GM12878 (cell line): Measurements from ENCODE around the gene PLAAT3. TPM values are rescaled to one million over a fixed set of nuclear protein-coding genes. Genes with fewer than 3 reads are reported as not detected.

ENCODE experiments used
- ATAC-seq: fragments of 200-7000 bp; cut with Tn5 transposase; 3 replicates; pipeline ENCODE4 v1.9.1; 2020; ENCODE audit warnings: mild to moderate bottlenecking, moderate library complexity
- BruUV-seq: library from RNA; stranded (reverse); fragments of 400-500 nt; replicated peaks from 2 replicates; lab custom pipeline; 2021; lab: Mats Ljungman, UMichigan
- CTCF ChIA-PET: fragments of 300-600 bp; sonication (Branson Sonifier 250); formaldehyde crosslinking; extraction: SDS; loops from one replicate; lab custom pipeline; 2021; ENCODE audit warnings: inconsistent platforms; lab: Yijun Ruan, JAX
- POLR2A ChIA-PET: fragments of 350-600 bp; formaldehyde crosslinking; extraction: SDS; loops from one replicate; lab custom pipeline; 2021; ENCODE audit warnings: inconsistent platforms; lab: Charles Lee
- RAD21 ChIA-PET: fragments of 300-600 bp; sonication (Branson Sonifier 250); formaldehyde crosslinking; loops from one replicate; lab custom pipeline; 2023; ENCODE audit warnings: antibody characterized with exemption; ENCODE audit not compliant: unreplicated experiment; lab: Charles Lee
- SMC1A ChIA-PET: fragments of 300-600 bp; sonication (Branson Sonifier 250); formaldehyde crosslinking; loops from one replicate; lab custom pipeline; 2023; ENCODE audit not compliant: unreplicated experiment, uncharacterized antibody; lab: Charles Lee
- DNase-seq: peaks from one replicate; pipeline ENCODE4 v3.0.0-alpha.2; 2011; ENCODE audit warnings: low read depth, low spot score
- FAIRE-seq: peaks from 3 replicates; lab custom pipeline; 2011; peaks lifted over from hg19 to GRCh38; lab: Jason Lieb, UNC
- H2AFZ ChIP-seq: 2 replicates; pipeline ENCODE4 v1.6.0; 2011; ENCODE audit warnings: low read depth, low read length, control low read depth; ENCODE audit not compliant: control insufficient read depth
- H3K27ac ChIP-seq: 2 replicates; pipeline ENCODE4 v1.5.1; 2011; ENCODE audit warnings: control low read depth; ENCODE audit not compliant: control insufficient read depth, insufficient read depth
- H3K27me3 ChIP-seq, 2 experiments: replicated peaks in 1 of 2; 2 replicates each; pipeline versions ENCODE4 v1.6.0 to v1.6.1; 2011; ENCODE audit warnings: low read length in 1 of 2; ENCODE audit not compliant: control insufficient read depth in 2 of 2, insufficient read depth in 2 of 2
- H3K36me3 ChIP-seq, 2 experiments: 2 replicates each; pipeline ENCODE4 v1.5.1; 2011; ENCODE audit warnings: low read length in 1 of 2; ENCODE audit not compliant: control insufficient read depth in 2 of 2, insufficient read depth in 2 of 2
- H3K4me1 ChIP-seq: 2 replicates; pipeline ENCODE4 v1.6.1; 2011; ENCODE audit warnings: mild to moderate bottlenecking, low read length, moderate library complexity, mixed read lengths; ENCODE audit not compliant: control insufficient read depth, insufficient read depth
- H3K4me2 ChIP-seq: 2 replicates; pipeline ENCODE4 v1.6.0; 2011; ENCODE audit warnings: control low read depth; ENCODE audit not compliant: control insufficient read depth, insufficient read depth
- H3K4me3 ChIP-seq: fragments of 200-600 bp; sonication (generic); 2 replicates; pipeline ENCODE4 v1.5.1; 2016
- H3K79me2 ChIP-seq: 2 replicates; pipeline ENCODE4 v1.6.0; 2011; ENCODE audit warnings: low read length; ENCODE audit not compliant: control insufficient read depth, insufficient read depth
- H3K9ac ChIP-seq: 2 replicates; pipeline ENCODE4 v1.8.0; 2011; ENCODE audit warnings: low read length, control low read depth, mixed read lengths; ENCODE audit not compliant: control insufficient read depth, insufficient read depth
- H3K9me3 ChIP-seq: replicated peaks from 3 replicates; pipeline ENCODE4 v1.5.1; 2011; ENCODE audit warnings: mild to moderate bottlenecking, low read length; ENCODE audit not compliant: control insufficient read depth, insufficient read depth
- H4K20me1 ChIP-seq: 2 replicates; pipeline ENCODE4 v1.6.0; 2011; ENCODE audit not compliant: control insufficient read depth, insufficient read depth
- CHD1 ChIP-seq: IDR thresholded peaks from 2 replicates; pipeline ENCODE4 v1.6.1; 2012; ENCODE audit warnings: low read depth, low read length, improper control_type of control experiment
- CHD2 ChIP-seq: IDR thresholded peaks from 2 replicates; pipeline ENCODE4 v1.6.1; 2011; ENCODE audit warnings: low read depth, low read length, improper control_type of control experiment, borderline replicate concordance
- DPF2 ChIP-seq: fragments of 450-650 bp; IDR thresholded peaks from 2 replicates; pipeline ENCODE4 v1.6.1; 2017; ENCODE audit warnings: mild to moderate bottlenecking
- FOXK2 ChIP-seq: fragments of 450-650 bp; IDR thresholded peaks from 2 replicates; pipeline ENCODE4 v1.6.1; 2017; ENCODE audit warnings: mild to moderate bottlenecking, moderate library complexity
- JUNB ChIP-seq: IDR thresholded peaks from 2 replicates; pipeline ENCODE4 v1.6.1; 2016; ENCODE audit warnings: antibody characterized with exemption, mild to moderate bottlenecking
- KLF5 ChIP-seq: fragments of 450-650 bp; IDR thresholded peaks from 2 replicates; pipeline ENCODE4 v1.6.1; 2014; ENCODE audit warnings: mild to moderate bottlenecking; ENCODE audit not compliant: partially characterized antibody
- RBBP5 ChIP-seq: fragments of 200-600 bp; sonication (generic); conservative IDR thresholded peaks from 2 replicates; pipeline ENCODE4 v1.6.1; 2016
- SUPT20H ChIP-seq: IDR thresholded peaks from 2 replicates; pipeline ENCODE4 v1.6.1; 2011; ENCODE audit warnings: low read depth, mild to moderate bottlenecking, low read length, moderate library complexity, borderline replicate concordance; ENCODE audit not compliant: control insufficient read depth
- TCF3 ChIP-seq: IDR thresholded peaks from 2 replicates; pipeline ENCODE4 v1.6.1; 2012; ENCODE audit warnings: low read depth, mild to moderate bottlenecking, low read length, borderline replicate concordance; ENCODE audit not compliant: insufficient read depth
- ZNF217 ChIP-seq: fragments of 450-650 bp; IDR thresholded peaks from 2 replicates; pipeline ENCODE4 v1.6.1; 2017; ENCODE audit warnings: antibody characterized with exemption, mild to moderate bottlenecking
- WGBS: methylation state at CpG from one replicate; pipeline ENCODE4 v1.1.6; 2016; ENCODE audit warnings: low lambda C conversion rate; ENCODE audit not compliant: insufficient replicate concordance, insufficient coverage; ENCODE audit errors: missing lambda C conversion rate; 5-methylcytosine and 5-hydroxymethylcytosine counted together
- in situ Hi-C: fragments of 300-500 bp; cut with MboI; formaldehyde crosslinking; loops from 9 replicates; pipeline ENCODE4 v1.14.3; 2018; ENCODE audit warnings: mixed read lengths
- intact Hi-C: fragments of 100-400 bp; cut with micrococcal nuclease; formaldehyde crosslinking; loops from one replicate; pipeline ENCODE4 v1.14.2; 2022; ENCODE audit not compliant: unreplicated experiment
- polyA plus RNA-seq, 11 experiments: library from polyadenylated mRNA; depleted of rRNA in 4 of 11; unstranded in 6 of 11; stranded (reverse) in 5 of 11; fragments of >200 nt; fragmentation: Nextera tagmentation in 4 of 11; fragmentation: Illumina TruSeq in 1 of 11; extraction: Ambion mirVana in 4 of 11; extraction: Trizol in 1 of 11; gene quantifications; 1 replicate in 1 of 11; 2 replicates in 10 of 11; pipeline versions ENCODE4 v1.2.1 to v1.2.3, GENCODE V29; 2011 to 2016; ENCODE audit warnings: inconsistent platforms in 2 of 11, missing spikeins in 2 of 11, low read depth in 1 of 11
- total RNA-seq, 4 experiments: library from RNA; depleted of rRNA in 3 of 4; stranded (reverse); fragments of >200 nt in 3 of 4; fragmentation: Illumina TruSeq in 1 of 4; extraction: Trizol in 1 of 4; gene quantifications; 2 replicates each; pipeline versions ENCODE4 v1.2.1 to v1.2.3, GENCODE V29; 2013 to 2021
- TF ChIP-seq, protein P1 (sequence below): fragments of 450-650 bp; formaldehyde crosslinking; IDR thresholded peaks from 2 replicates; pipeline ENCODE4 v1.5.0; 2022; ENCODE audit warnings: mild to moderate bottlenecking, missing genetic modification characterization

PLAAT3 gene
- total and polyA plus RNA-seq, 10 of the 15 experiments (the other 5 are each of a cell fraction or from before 2014, with no cell fraction given), result 4.8 to 37.0 (median 14.8) TPM

DNA sequence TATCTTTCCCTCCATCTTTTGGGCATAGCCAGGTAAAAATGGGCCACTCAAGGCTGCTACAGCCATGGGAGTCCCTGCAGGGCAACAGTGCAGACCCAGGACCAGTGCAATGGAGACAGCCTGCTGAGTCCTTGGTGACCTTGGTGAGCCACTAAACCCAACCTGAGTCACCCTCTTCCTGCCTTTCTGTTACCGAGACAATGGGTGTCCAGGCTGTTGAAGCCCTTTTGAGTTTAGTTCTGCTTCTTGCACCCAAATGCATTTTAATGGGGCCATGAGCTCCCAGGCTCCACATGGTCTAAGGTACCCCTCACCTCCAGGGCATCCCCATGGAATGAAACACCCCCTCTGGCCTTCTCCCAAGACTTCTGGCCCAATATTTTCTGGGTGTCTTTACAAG is 78.5 kb downstream of the PLAAT3 start:
- intact Hi-C loops (loop anchor here (1.0 kb wide), 1 partner anchor 32 kb away; no protein-coding TSS in a partner anchor), in situ Hi-C loops (no loop called here)
- ATAC-seq (peak; percentile 19), FAIRE-seq (no peak), DNase-seq (no peak)
- no peak overlapping the region for H3K27ac ChIP-seq
- H3K4me2 ChIP-seq, result no peak overlapping the region; the same call in 1 of the 2 replicates
- no TSS peak for BruUV-seq
- no peaks in the 10 kb centered on the region for H3K79me2 ChIP-seq
- H3K9ac ChIP-seq, result no peak overlapping the region
- peaks cover 34% of the 10 kb centered on the region for H3K4me1 ChIP-seq
- SMC1A ChIA-PET, result interaction anchor here (0.7 to 3.7 kb wide), 7 partner anchors 16 to 56 kb away, joined by 3 to 12 read pairs (median 4); no protein-coding TSS in a partner anchor
- WGBS, result 42% methylated on average over 1 of the region's 1 CpG
- no peaks in the 10 kb centered on the region for H3K36me3 ChIP-seq
- RAD21 ChIA-PET, result interaction anchor here (0.6 to 1.9 kb wide), 3 partner anchors 28 to 107 kb away, joined by 4 to 7 read pairs (median 4); no protein-coding TSS in a partner anchor
- CTCF ChIA-PET, result interaction anchor here (0.7 to 1.2 kb wide), 2 partner anchors 47 to 167 kb away, joined by 3 to 4 read pairs; no protein-coding TSS in a partner anchor
- no peak for TF ChIP-seq KLF5
- TF ChIP-seq ZNF217, result no peak
- no peak for TF ChIP-seq JUNB
- TF ChIP-seq FOXK2, result no peak
- no peak for TF ChIP-seq DPF2
- TF ChIP-seq TCF3, result no peak
- no peak for TF ChIP-seq CHD2
- TF ChIP-seq, protein P1, sequence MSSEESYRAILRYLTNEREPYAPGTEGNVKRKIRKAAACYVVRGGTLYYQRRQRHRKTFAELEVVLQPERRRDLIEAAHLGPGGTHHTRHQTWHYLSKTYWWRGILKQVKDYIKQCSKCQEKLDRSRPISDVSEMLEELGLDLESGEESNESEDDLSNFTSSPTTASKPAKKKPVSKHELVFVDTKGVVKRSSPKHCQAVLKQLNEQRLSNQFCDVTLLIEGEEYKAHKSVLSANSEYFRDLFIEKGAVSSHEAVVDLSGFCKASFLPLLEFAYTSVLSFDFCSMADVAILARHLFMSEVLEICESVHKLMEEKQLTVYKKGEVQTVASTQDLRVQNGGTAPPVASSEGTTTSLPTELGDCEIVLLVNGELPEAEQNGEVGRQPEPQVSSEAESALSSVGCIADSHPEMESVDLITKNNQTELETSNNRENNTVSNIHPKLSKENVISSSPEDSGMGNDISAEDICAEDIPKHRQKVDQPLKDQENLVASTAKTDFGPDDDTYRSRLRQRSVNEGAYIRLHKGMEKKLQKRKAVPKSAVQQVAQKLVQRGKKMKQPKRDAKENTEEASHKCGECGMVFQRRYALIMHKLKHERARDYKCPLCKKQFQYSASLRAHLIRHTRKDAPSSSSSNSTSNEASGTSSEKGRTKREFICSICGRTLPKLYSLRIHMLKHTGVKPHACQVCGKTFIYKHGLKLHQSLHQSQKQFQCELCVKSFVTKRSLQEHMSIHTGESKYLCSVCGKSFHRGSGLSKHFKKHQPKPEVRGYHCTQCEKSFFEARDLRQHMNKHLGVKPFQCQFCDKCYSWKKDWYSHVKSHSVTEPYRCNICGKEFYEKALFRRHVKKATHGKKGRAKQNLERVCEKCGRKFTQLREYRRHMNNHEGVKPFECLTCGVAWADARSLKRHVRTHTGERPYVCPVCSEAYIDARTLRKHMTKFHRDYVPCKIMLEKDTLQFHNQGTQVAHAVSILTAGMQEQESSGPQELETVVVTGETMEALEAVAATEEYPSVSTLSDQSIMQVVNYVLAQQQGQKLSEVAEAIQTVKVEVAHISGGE, result no peak
- TF ChIP-seq RBBP5, result no peak
- no peak for TF ChIP-seq SUPT20H
- TF ChIP-seq CHD1, result no peak
- H3K4me3 ChIP-seq, result no peak overlapping the region
- H3K27me3 ChIP-seq, result no peaks in the 10 kb centered on the region
- POLR2A ChIA-PET, result interaction anchor here (0.8 to 2.1 kb wide), 2 partner anchors 28 to 31 kb away, joined by 3 to 9 read pairs; partner anchors contain the start of gene PLAAT2
- H2AFZ ChIP-seq, result no peak overlapping the region
- no peaks in the 10 kb centered on the region for H3K9me3 ChIP-seq
- no peaks in the 10 kb centered on the region for H4K20me1 ChIP-seq
